Choroid plexus epithelial cell (primary cell): ENCODE data around the gene CTU1.

ENCODE experiments used
- DNase-seq: peaks from one replicate; pipeline ENCODE4 v3.0.0-alpha.2; 2010; ENCODE audit warnings: low read depth
- H3K4me3 ChIP-seq: 2 replicates; pipeline ENCODE4 v1.5.1; 2011; ENCODE audit warnings: low read depth, mild to moderate bottlenecking, control low read depth, low read length, moderate library complexity
- TF ChIP-seq, protein P1 (sequence below): conservative IDR thresholded peaks from 2 replicates; pipeline ENCODE4 v1.5.1; 2011; ENCODE audit warnings: low read depth, mild to moderate bottlenecking, control low read depth, inconsistent platforms, low read length, moderate library complexity

CTU1 gene

DNA sequence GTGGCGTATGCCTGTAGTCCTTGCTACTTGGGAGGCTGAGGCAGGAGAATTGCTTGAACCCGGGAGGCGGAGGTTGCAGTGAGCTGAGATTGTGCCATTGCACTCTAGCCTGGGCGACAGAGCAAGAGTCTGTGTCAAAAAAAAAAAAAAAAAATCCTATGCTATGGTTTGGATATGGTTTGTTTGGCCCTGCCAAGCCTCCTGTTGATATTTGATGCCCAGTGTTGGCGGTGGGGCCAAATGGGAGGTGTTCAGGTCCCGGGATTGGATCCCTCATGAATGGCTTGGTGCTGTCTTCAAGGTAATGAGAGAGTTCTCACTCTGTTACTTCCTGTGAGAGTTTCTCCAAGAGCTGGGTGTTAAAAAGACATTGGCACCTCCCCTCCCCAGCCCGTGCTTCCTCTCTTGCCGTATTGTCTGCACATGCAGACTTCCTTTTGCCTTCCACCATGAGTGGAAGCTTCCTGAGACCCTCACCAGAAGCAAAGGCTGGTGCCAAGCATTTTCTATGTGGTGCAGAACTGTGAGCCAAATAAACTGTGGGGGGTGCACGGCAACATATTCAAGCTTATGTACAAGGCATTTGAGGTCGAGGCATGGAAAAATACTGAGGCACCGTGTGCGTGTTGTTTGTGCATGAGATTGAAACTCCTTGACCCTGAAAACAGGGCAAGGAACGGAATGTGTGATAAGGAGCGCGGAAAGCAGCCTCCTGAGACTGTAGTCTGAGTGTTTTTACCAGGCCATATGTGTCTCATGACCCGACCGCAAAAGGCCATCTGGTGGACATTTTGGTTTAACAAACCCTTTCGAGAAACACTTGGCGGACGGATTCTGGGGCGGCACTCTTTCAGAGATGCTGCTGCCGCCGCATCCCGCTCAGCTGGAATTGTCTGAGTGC, 23.8 kb upstream of the CTU1 start:
- peak; percentile 98 for DNase-seq
- H3K4me3 ChIP-seq, result no peak overlapping the region
- TF ChIP-seq, protein P1, sequence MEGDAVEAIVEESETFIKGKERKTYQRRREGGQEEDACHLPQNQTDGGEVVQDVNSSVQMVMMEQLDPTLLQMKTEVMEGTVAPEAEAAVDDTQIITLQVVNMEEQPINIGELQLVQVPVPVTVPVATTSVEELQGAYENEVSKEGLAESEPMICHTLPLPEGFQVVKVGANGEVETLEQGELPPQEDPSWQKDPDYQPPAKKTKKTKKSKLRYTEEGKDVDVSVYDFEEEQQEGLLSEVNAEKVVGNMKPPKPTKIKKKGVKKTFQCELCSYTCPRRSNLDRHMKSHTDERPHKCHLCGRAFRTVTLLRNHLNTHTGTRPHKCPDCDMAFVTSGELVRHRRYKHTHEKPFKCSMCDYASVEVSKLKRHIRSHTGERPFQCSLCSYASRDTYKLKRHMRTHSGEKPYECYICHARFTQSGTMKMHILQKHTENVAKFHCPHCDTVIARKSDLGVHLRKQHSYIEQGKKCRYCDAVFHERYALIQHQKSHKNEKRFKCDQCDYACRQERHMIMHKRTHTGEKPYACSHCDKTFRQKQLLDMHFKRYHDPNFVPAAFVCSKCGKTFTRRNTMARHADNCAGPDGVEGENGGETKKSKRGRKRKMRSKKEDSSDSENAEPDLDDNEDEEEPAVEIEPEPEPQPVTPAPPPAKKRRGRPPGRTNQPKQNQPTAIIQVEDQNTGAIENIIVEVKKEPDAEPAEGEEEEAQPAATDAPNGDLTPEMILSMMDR, result peak; percentile 35

DNA sequence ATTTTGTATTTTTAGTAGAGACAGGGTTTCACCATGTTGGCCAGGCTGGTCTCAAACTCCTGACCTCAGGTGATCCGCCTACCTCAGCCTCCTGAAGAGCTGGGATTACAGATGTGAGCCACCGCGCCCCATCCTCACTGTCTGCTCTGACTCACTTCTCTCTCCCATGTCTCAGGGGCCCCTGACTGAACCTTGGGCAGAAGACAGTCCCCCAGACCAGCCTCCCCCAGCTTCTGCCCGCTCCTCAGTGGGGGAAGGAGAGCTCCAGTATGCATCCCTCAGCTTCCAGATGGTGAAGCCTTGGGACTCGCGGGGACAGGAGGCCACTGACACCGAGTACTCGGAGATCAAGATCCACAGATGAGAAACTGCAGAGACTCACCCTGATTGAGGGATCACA, 21.5 kb upstream of the CTU1 start:
- H3K4me3 ChIP-seq, result no peak overlapping the region
- TF ChIP-seq, protein P1, result no peak
- DNase-seq, result no peak

DNA sequence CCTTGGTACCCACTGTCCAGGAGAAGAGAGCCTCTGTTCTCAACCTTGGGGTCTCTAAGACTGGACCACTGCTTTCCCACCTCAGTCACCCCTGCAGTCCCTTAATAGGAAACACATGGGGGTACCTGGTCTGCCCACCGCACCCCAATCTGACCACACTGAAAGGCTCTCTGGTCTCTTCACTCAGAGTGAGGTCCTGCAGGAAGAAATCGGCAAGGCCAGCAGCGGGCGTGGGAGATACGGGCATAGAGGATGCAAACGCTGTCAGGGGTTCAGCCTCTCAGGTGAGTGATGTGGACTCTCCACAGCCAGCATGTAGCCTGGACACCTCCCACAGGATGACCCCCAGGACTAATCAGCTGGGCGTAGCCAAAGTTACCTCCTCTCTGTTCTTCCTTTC, 20.0 kb upstream of the CTU1 start:
- H3K4me3 ChIP-seq, result no peak overlapping the region
- no peak for DNase-seq
- TF ChIP-seq, protein P1, result no peak

DNA sequence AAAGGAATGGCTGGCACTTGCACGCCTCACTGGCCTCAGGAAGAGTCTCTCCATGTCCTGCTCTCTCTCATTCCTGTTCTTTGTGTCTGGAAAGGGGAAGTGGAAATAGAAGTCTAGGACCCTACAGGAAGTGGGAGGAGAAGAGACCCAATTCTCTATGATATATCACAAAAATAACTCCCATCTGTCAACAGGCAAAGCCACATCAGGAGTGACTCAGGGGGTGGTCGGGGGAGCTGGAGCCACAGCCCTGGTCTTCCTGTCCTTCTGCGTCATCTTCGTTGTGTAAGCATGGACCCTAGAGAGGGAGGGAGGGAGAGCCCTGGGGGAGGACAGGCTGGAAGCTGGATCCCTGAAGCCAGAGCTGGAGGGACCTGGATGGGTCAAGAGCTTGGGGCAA, 19.5 kb upstream of the CTU1 start:
- DNase-seq, result peak; percentile 69
- H3K4me3 ChIP-seq, result no peak overlapping the region
- TF ChIP-seq, protein P1, result no peak

DNA sequence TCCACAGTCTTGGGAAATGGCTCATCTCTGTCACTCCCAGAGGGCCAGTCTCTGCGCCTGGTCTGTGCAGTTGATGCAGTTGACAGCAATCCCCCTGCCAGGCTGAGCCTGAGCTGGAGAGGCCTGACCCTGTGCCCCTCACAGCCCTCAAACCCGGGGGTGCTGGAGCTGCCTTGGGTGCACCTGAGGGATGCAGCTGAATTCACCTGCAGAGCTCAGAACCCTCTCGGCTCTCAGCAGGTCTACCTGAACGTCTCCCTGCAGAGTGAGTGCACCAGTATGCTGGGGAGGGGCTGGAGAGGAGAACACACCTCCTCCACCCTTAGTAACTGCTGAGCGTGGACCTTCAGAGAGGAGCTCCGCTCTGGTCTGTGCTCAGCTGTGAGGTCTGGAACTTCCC, 18.8 kb upstream of the CTU1 start:
- no peak for DNase-seq
- TF ChIP-seq, protein P1, result no peak
- H3K4me3 ChIP-seq, result no peak overlapping the region

DNA sequence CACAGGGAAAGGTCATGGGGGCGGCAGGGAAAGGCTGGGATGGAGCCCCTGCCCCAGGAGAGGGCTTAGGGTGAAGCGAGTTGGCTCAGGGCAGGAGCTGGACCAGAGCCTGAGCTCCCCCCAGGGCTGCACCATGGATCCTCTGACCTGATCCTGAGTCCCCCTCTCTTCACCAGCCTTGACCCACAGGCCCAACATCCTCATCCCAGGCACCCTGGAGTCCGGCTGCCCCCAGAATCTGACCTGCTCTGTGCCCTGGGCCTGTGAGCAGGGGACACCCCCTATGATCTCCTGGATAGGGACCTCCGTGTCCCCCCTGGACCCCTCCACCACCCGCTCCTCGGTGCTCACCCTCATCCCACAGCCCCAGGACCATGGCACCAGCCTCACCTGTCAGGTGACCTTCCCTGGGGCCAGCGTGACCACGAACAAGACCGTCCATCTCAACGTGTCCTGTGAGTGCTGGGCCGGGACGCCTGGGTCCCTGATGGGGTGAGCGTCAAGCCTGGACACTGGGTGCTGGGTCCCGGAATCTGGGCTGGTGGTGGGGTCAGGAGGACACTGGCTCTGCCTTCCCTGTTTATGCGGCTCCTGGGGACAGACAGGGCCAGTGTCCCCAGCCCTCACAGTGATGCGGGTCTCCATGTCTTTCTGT, 17.3 kb upstream of the CTU1 start:
- no peak overlapping the region for H3K4me3 ChIP-seq
- no peak for DNase-seq
- TF ChIP-seq, protein P1, result no peak
